HUDEP-2 (cell line): ENCODE data around the gene HOMER1.

ENCODE experiments used
- DNase-seq, 76 experiments: peaks; one replicate each; lab custom pipeline; 2025; ENCODE audit not compliant: unreplicated experiment in 76 of 76; lab: John Stamatoyannopoulos, UW

HOMER1 gene

GRCh38 chr5:79490323-79490936 lies 23.5 kb downstream of the HOMER1 start:
- DNase-seq: no peak

- no peak for DNase-seq
These were observed 24.2 kb downstream of the HOMER1 start for GRCh38 chr5:79489773-79490172.

GRCh38 chr5:79488775-79489174 lies 25.2 kb downstream of the HOMER1 start:
- no peak for DNase-seq

GRCh38 chr5:79488058-79488457 lies 25.9 kb downstream of the HOMER1 start:
- DNase-seq: no peak

- no peak for DNase-seq
These were observed 26.7 kb downstream of the HOMER1 start for GRCh38 chr5:79487251-79487650.

- no peak for DNase-seq
These were observed 27.8 kb downstream of the HOMER1 start for GRCh38 chr5:79486116-79486515.

GRCh38 chr5:79484731-79485130 lies 29.2 kb downstream of the HOMER1 start:
- DNase-seq: no peak

GRCh38 chr5:79481574-79481973 lies 32.4 kb downstream of the HOMER1 start:
- DNase-seq: no peak

GRCh38 chr5:79480991-79481390 lies 32.9 kb downstream of the HOMER1 start:
- DNase-seq: no peak

- DNase-seq: no peak
These were observed 38.8 kb downstream of the HOMER1 start for GRCh38 chr5:79475152-79475466.

- no peak for DNase-seq
These were observed 39.4 kb downstream of the HOMER1 start for GRCh38 chr5:79474367-79475151.

- DNase-seq: no peak
These were observed 42.4 kb downstream of the HOMER1 start for GRCh38 chr5:79471556-79471955.

GRCh38 chr5:79464695-79465332 lies 49.1 kb downstream of the HOMER1 start:
- peak in 8 of 76 experiments; percentile 1 to 30 (median 6) for DNase-seq

- DNase-seq: no peak
These were observed 49.7 kb downstream of the HOMER1 start for GRCh38 chr5:79464278-79464677.

- no peak for DNase-seq
These were observed 54.3 kb downstream of the HOMER1 start for GRCh38 chr5:79459626-79460025.

GRCh38 chr5:79456890-79457583 lies 56.9 kb downstream of the HOMER1 start:
- no peak for DNase-seq

- no peak for DNase-seq
These were observed 57.5 kb downstream of the HOMER1 start for GRCh38 chr5:79456400-79456799.

GRCh38 chr5:79454043-79454442 lies 59.9 kb downstream of the HOMER1 start:
- DNase-seq: no peak

- no peak for DNase-seq
These were observed 65.6 kb downstream of the HOMER1 start for GRCh38 chr5:79448336-79448735.

GRCh38 chr5:79436821-79437220 lies 77.1 kb downstream of the HOMER1 start:
- DNase-seq: no peak

- DNase-seq: no peak
These were observed 77.7 kb downstream of the HOMER1 start for GRCh38 chr5:79436224-79436623.
